Keratinocyte (primary cell): ENCODE results near the gene MRTFB.

Source experiments
- EZH2 ChIP-seq: IDR thresholded peaks from one replicate; pipeline ENCODE4 v1.6.1; 2012; ENCODE audit warnings: inconsistent platforms, mild to moderate bottlenecking, low read length, moderate library complexity
- TF ChIP-seq, protein P1 (sequence below), 3 experiments: IDR thresholded peaks in 1 of 3; conservative IDR thresholded peaks in 1 of 3; optimal IDR thresholded peaks in 1 of 3; 2 replicates in 2 of 3; 3 replicates in 1 of 3; pipeline versions ENCODE3 to v1.5.1; 2011; ENCODE audit warnings: low read length in 3 of 3, mild to moderate bottlenecking in 3 of 3, moderate library complexity in 2 of 3, control low read depth in 1 of 3, inconsistent platforms in 1 of 3; ENCODE audit not compliant: insufficient read depth in 2 of 3; ENCODE audit errors: extremely low read depth in 1 of 3

DNA sequence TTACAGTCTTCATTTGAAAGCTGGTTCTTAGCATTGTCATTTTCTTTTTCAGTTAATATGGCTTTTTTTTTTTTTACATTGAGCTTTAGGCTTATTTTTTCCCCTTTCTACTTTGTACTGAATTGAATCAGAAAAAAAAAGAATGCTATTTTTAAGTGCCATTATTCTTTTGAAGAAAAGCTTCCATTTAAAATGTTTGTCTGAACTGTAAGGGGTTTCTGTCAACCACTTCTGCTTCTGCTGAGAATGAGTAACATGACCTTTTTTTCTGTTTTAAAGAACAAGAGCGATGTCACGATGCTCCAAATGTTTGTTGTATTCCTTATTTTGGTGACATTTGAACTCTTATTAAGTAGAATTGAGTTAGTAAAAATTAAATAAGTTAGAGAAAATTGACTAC is 50.0 kb downstream of the MRTFB start:
- TF ChIP-seq, protein P1, sequence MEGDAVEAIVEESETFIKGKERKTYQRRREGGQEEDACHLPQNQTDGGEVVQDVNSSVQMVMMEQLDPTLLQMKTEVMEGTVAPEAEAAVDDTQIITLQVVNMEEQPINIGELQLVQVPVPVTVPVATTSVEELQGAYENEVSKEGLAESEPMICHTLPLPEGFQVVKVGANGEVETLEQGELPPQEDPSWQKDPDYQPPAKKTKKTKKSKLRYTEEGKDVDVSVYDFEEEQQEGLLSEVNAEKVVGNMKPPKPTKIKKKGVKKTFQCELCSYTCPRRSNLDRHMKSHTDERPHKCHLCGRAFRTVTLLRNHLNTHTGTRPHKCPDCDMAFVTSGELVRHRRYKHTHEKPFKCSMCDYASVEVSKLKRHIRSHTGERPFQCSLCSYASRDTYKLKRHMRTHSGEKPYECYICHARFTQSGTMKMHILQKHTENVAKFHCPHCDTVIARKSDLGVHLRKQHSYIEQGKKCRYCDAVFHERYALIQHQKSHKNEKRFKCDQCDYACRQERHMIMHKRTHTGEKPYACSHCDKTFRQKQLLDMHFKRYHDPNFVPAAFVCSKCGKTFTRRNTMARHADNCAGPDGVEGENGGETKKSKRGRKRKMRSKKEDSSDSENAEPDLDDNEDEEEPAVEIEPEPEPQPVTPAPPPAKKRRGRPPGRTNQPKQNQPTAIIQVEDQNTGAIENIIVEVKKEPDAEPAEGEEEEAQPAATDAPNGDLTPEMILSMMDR (optimal IDR thresholded peaks at IDR 0.05 in 1 of 3, IDR thresholded peaks at IDR 0.05 in 1 of 3, conservative IDR thresholded peaks at IDR 0.05 in 1 of 3; ENCODE audit: extremely low read depth in 1 of 3, insufficient read depth in 2 of 3, low read length in 3 of 3): no peak
- TF ChIP-seq EZH2: no peak
